RWPE2 (cell line): ENCODE measurements around the gene NR2F2.

Experiments
- ATAC-seq: fragments of 200-7000 bp; cut with Tn5 transposase; 3 replicates; pipeline ENCODE4 v1.9.1; 2021; ENCODE audit warnings: low read depth
- DNase-seq: peaks from one replicate; pipeline ENCODE4 v3.0.0-alpha.2; 2020; ENCODE audit warnings: low spot score
- H3K27ac ChIP-seq: fragments of 450-650 bp; 2 replicates; pipeline ENCODE4 v1.5.1; 2017; ENCODE audit warnings: mild to moderate bottlenecking; ENCODE audit not compliant: poor library complexity, severe bottlenecking
- H3K27me3 ChIP-seq: fragments of 250-450 bp; sonication (Bioruptor Pico); 2 replicates; pipeline ENCODE4 v1.5.1; 2021; ENCODE audit warnings: mild to moderate bottlenecking, moderate library complexity; ENCODE audit not compliant: insufficient read depth, poor library complexity, severe bottlenecking
- H3K36me3 ChIP-seq: fragments of 250-450 bp; sonication (Bioruptor Pico); 2 replicates; pipeline ENCODE4 v1.5.1; 2020; ENCODE audit warnings: low read depth, mild to moderate bottlenecking, moderate library complexity
- H3K4me1 ChIP-seq: fragments of 250-450 bp; sonication (Bioruptor Pico); 2 replicates; pipeline ENCODE4 v1.5.1; 2021; ENCODE audit warnings: mild to moderate bottlenecking, moderate library complexity; ENCODE audit not compliant: insufficient read depth, poor library complexity, severe bottlenecking
- H3K4me3 ChIP-seq: fragments of 250-450 bp; sonication (Bioruptor Pico); 2 replicates; pipeline ENCODE4 v1.5.1; 2021; ENCODE audit warnings: mild to moderate bottlenecking, moderate library complexity; ENCODE audit not compliant: severe bottlenecking
- H3K9me3 ChIP-seq: fragments of 250-450 bp; sonication (Bioruptor Pico); 2 replicates; pipeline ENCODE4 v1.5.1; 2021; ENCODE audit warnings: mild to moderate bottlenecking, moderate library complexity; ENCODE audit not compliant: severe bottlenecking
- TF ChIP-seq, protein P1 (sequence below): fragments of 450-650 bp; IDR thresholded peaks from one replicate; pipeline ENCODE4 v1.5.1; 2017; ENCODE audit warnings: mild to moderate bottlenecking, moderate library complexity; ENCODE audit not compliant: poor library complexity, severe bottlenecking

The NR2F2 gene

DNA sequence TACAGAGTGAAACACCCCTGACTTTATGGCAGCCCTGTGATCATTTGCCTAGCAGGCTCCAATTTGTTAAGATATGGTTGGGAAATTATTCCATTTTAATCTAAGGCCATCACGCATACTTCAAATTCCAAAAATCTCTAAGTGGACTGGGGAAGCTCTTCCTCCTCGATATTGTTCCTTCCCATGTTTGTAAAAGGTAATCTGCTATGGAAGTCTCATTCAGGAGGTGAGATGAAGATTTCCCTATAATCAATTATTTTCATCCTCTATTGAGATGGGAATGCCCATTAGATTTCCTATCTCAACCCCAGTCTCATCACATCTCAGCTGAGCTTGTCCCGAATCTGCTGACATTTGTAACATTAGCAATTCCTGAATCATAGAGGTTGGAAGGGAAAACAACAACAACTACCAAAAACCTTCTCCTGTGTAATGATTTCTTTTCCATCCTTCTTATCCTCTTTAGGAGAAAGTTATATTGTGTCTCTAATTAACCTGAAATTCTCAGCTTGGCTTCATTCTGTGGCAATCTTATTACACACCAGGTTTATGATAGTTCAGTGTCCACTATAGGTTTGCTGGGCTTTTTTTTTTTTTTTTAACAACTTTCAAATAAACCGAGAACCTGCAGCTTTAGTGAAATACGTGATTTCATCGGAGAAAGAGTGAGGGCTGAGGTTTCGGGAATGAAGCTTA is 2.2 kb upstream of the NR2F2 start:
- no peak for DNase-seq

DNA sequence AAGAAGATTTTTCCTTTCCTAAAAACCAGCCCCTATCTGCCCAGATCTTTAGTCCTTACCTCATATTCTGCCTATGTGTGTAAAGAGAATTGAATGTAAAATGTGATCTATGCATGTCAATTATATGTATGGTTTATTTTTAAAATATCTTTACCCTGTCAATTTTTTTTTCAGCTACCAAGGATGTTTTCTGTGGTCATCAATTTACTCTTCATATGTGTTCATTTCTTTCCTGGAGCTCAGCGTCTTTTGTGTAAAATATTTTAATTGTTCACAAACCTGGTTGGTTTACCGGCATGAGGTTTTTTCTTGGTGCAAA is 1.7 kb upstream of the NR2F2 start:
- Histone ChIP-seq H3K4me1 (peaks cover 28% of the 10 kb centered on the region), H3K27ac (peak overlapping the region; percentile 88), H3K36me3 (peaks cover 3% of the 10 kb centered on the region; the same call in 1 of the 2 replicates), H3K27me3 (no peaks in the 10 kb centered on the region), H3K4me3 (no peak overlapping the region), H3K9me3 (no peaks in the 10 kb centered on the region)
- no peak for ATAC-seq
- TF ChIP-seq, protein P1, sequence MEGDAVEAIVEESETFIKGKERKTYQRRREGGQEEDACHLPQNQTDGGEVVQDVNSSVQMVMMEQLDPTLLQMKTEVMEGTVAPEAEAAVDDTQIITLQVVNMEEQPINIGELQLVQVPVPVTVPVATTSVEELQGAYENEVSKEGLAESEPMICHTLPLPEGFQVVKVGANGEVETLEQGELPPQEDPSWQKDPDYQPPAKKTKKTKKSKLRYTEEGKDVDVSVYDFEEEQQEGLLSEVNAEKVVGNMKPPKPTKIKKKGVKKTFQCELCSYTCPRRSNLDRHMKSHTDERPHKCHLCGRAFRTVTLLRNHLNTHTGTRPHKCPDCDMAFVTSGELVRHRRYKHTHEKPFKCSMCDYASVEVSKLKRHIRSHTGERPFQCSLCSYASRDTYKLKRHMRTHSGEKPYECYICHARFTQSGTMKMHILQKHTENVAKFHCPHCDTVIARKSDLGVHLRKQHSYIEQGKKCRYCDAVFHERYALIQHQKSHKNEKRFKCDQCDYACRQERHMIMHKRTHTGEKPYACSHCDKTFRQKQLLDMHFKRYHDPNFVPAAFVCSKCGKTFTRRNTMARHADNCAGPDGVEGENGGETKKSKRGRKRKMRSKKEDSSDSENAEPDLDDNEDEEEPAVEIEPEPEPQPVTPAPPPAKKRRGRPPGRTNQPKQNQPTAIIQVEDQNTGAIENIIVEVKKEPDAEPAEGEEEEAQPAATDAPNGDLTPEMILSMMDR, result no peak
- no peak for DNase-seq

More for the DNA sequence above, 2.2 kb upstream of the NR2F2 start:
- Histone ChIP-seq H3K9me3 (no peaks in the 10 kb centered on the region), H3K4me3 (peak overlapping the region; percentile 51), H3K27ac (peak overlapping the region; percentile 88), H3K27me3 (no peaks in the 10 kb centered on the region), H3K4me1 (peaks cover 28% of the 10 kb centered on the region), H3K36me3 (no peaks in the 10 kb centered on the region)
- ATAC-seq, result no peak
- TF ChIP-seq, protein P1, result no peak

DNA sequence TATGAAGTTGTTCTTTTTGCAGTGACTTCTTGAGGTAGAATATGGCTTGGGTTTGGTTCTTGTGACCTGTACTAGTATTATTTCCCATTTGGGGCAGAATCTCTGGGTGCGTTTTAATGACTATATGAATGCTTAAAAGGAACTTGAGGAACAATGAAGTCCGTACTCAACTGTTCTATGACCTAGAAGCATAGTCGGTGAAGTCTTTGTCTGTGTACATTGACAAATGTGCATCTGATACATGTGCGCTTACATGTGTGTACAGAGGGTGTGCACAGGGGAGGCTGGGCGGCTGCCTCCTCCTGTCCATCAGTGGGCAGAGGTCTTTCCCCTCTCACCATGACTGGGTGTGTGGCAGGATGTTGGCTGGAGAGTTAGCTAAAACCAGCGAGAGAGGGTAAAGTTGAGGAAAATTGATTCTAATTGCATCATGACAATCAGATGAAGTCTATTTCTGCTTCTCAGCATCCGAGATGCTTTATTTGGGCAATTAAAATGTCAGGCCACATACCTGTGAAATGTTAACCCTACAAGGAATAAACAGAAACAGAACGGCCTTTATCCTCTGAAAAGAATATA is 1.0 kb upstream of the NR2F2 start:
- DNase-seq (no peak), ATAC-seq (no peak)
- Histone ChIP-seq H3K4me1 (peaks cover 34% of the 10 kb centered on the region), H3K9me3 (no peaks in the 10 kb centered on the region), H3K27me3 (no peaks in the 10 kb centered on the region), H3K27ac (peak overlapping the region; percentile 88), H3K4me3 (peak overlapping the region; percentile 86), H3K36me3 (peaks cover 10% of the 10 kb centered on the region)
- TF ChIP-seq, protein P1, result no peak

DNA sequence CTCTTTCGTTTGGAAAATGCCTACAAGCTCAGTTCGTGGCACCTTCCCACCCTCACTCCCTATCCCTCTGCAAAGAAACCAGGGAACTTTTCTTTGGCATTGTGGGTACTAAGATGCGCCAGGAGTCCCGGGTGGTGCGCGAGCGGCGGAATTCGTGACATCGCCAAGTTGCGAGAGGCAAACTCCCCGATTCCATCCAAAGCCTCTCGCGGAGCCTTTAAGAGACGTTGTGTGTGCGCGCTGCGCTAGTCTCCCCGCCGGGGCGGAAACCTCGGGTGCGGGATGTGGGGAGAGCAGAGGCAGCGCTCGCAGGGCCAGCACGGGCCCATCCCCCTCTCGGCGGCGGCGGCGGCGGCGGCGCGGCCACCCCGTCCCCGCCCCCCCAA is 443 bp upstream of the NR2F2 start:
- H3K36me3 ChIP-seq, result peaks cover 15% of the 10 kb centered on the region
- H3K9me3 ChIP-seq, result no peaks in the 10 kb centered on the region
- H3K4me3 ChIP-seq, result peak overlapping the region; percentile 86
- TF ChIP-seq, protein P1, result no peak
- H3K27ac ChIP-seq, result peak overlapping the region; percentile 88
- ATAC-seq, result peak; percentile 26
- peaks cover 32% of the 10 kb centered on the region for H3K4me1 ChIP-seq
- peak; percentile 92 for DNase-seq
- no peaks in the 10 kb centered on the region for H3K27me3 ChIP-seq
